ENCODE results near the gene SLC6A15. TPM values are rescaled to one million over a fixed set of nuclear protein-coding genes. Genes with fewer than 3 reads are reported as not detected.
A peak's percentile ranks its signal among the peaks of the same experiment; 100 is the strongest.

Gene SLC6A15
- polyA plus RNA-seq, 1 of the 3 experiments (the other 2 are of a cell fraction), result 0.76 TPM

- peaks cover 0 to 2% of the 10 kb centered on the region in 2 experiments; a peak in 2 of 4 replicates for H3K4me1 ChIP-seq (ENCODE audit: control insufficient read depth in 1 of 2, insufficient read depth in 2 of 2, low read depth in 1 of 2, low read length in 1 of 2)
- H3K4me2 ChIP-seq, result no peak overlapping the region
- WGBS (ENCODE audit: low lambda C conversion rate), result 57% methylated on average over 7 of the region's 7 CpGs
- H3K27me3 ChIP-seq (ENCODE audit: insufficient read depth), result no peaks in the 10 kb centered on the region
- H3K9ac ChIP-seq, result no peak overlapping the region
- H3K79me2 ChIP-seq (ENCODE audit: insufficient read depth), result no peaks in the 10 kb centered on the region
- CTCF ChIA-PET, result interaction anchor here (0.7 to 12.3 kb wide), 30 partner anchors 9 to 570 kb away, joined by 3 to 292 read pairs (median 5); no protein-coding TSS in a partner anchor
- no peak overlapping the region for H3K27ac ChIP-seq (ENCODE audit: low read depth in 2 of 2, low read length in 1 of 2)
- no peaks in the 10 kb centered on the region for H3K9me2 ChIP-seq
- H3F3A ChIP-seq (replicated peaks; ENCODE audit: insufficient read depth), result no peaks in the 10 kb centered on the region
- H3K4me3 ChIP-seq (ENCODE audit: low read depth in 2 of 2, low read length in 1 of 2), result no peak overlapping the region; a peak in 1 of 4 replicates
- no peaks in the 10 kb centered on the region for H3K36me3 ChIP-seq (replicated peaks in 1 of 2; ENCODE audit: control insufficient read depth in 1 of 2, insufficient read depth in 2 of 2, low read length in 1 of 2)
- H4K20me1 ChIP-seq (ENCODE audit: insufficient read depth), result no peaks in the 10 kb centered on the region
- H2AFZ ChIP-seq (ENCODE audit: low read depth), result no peak overlapping the region
- TF ChIP-seq, protein P1, sequence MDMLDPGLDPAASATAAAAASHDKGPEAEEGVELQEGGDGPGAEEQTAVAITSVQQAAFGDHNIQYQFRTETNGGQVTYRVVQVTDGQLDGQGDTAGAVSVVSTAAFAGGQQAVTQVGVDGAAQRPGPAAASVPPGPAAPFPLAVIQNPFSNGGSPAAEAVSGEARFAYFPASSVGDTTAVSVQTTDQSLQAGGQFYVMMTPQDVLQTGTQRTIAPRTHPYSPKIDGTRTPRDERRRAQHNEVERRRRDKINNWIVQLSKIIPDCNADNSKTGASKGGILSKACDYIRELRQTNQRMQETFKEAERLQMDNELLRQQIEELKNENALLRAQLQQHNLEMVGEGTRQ (IDR thresholded peaks at IDR 0.05; ENCODE audit: borderline replicate concordance, low read depth, low read length), result no peak
- no peak for TF ChIP-seq NFIC (IDR thresholded peaks at IDR 0.05; ENCODE audit: borderline replicate concordance)
- no peak for TF ChIP-seq CHD2 (IDR thresholded peaks at IDR 0.05; ENCODE audit: low read length, partially characterized antibody)
- no peak for TF ChIP-seq TCF12 (IDR thresholded peaks at IDR 0.05)
- TF ChIP-seq, protein P2, sequence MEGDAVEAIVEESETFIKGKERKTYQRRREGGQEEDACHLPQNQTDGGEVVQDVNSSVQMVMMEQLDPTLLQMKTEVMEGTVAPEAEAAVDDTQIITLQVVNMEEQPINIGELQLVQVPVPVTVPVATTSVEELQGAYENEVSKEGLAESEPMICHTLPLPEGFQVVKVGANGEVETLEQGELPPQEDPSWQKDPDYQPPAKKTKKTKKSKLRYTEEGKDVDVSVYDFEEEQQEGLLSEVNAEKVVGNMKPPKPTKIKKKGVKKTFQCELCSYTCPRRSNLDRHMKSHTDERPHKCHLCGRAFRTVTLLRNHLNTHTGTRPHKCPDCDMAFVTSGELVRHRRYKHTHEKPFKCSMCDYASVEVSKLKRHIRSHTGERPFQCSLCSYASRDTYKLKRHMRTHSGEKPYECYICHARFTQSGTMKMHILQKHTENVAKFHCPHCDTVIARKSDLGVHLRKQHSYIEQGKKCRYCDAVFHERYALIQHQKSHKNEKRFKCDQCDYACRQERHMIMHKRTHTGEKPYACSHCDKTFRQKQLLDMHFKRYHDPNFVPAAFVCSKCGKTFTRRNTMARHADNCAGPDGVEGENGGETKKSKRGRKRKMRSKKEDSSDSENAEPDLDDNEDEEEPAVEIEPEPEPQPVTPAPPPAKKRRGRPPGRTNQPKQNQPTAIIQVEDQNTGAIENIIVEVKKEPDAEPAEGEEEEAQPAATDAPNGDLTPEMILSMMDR (IDR thresholded peaks at IDR 0.05), result peak; percentile 87
- TF ChIP-seq, protein P3, sequence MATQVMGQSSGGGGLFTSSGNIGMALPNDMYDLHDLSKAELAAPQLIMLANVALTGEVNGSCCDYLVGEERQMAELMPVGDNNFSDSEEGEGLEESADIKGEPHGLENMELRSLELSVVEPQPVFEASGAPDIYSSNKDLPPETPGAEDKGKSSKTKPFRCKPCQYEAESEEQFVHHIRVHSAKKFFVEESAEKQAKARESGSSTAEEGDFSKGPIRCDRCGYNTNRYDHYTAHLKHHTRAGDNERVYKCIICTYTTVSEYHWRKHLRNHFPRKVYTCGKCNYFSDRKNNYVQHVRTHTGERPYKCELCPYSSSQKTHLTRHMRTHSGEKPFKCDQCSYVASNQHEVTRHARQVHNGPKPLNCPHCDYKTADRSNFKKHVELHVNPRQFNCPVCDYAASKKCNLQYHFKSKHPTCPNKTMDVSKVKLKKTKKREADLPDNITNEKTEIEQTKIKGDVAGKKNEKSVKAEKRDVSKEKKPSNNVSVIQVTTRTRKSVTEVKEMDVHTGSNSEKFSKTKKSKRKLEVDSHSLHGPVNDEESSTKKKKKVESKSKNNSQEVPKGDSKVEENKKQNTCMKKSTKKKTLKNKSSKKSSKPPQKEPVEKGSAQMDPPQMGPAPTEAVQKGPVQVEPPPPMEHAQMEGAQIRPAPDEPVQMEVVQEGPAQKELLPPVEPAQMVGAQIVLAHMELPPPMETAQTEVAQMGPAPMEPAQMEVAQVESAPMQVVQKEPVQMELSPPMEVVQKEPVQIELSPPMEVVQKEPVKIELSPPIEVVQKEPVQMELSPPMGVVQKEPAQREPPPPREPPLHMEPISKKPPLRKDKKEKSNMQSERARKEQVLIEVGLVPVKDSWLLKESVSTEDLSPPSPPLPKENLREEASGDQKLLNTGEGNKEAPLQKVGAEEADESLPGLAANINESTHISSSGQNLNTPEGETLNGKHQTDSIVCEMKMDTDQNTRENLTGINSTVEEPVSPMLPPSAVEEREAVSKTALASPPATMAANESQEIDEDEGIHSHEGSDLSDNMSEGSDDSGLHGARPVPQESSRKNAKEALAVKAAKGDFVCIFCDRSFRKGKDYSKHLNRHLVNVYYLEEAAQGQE (IDR thresholded peaks at IDR 0.05; ENCODE audit: low read depth, low read length), result no peak
- peak; percentile 86 for TF ChIP-seq SMC3 (IDR thresholded peaks at IDR 0.05; ENCODE audit: low read depth, low read length)
- TF ChIP-seq ELF1 (IDR thresholded peaks at IDR 0.05), result no peak
- no peak for TF ChIP-seq SIN3A (IDR thresholded peaks at IDR 0.05; ENCODE audit: borderline replicate concordance, low read depth, low read length)
- TF ChIP-seq JUND (IDR thresholded peaks at IDR 0.05), result no peak
- TF ChIP-seq RAD21 (IDR thresholded peaks at IDR 0.05; ENCODE audit: low read length), result peak; percentile 97
- no peak for TF ChIP-seq MEF2A (IDR thresholded peaks at IDR 0.05; ENCODE audit: borderline replicate concordance, low read depth)
- no peak for TF ChIP-seq PBX3 (IDR thresholded peaks at IDR 0.05)
- peak; percentile 38 for DNase-seq
- no peaks in the 10 kb centered on the region for H3K9me3 ChIP-seq
- POLR2A ChIA-PET, result no interaction called here
These were observed 38.3 kb downstream of the SLC6A15 start for GRCh38 chr12:84874125-84874824.
